RWPE2 (cell line): Measurements from ENCODE around the gene NLRP14.

Experiments used
- ATAC-seq: fragments of 200-7000 bp; cut with Tn5 transposase; 3 replicates; pipeline ENCODE4 v1.9.1; 2021; ENCODE audit warnings: low read depth
- DNase-seq: peaks from one replicate; pipeline ENCODE4 v3.0.0-alpha.2; 2020; ENCODE audit warnings: low spot score
- H3K27ac ChIP-seq: fragments of 450-650 bp; 2 replicates; pipeline ENCODE4 v1.5.1; 2017; ENCODE audit warnings: mild to moderate bottlenecking; ENCODE audit not compliant: poor library complexity, severe bottlenecking
- H3K27me3 ChIP-seq: fragments of 250-450 bp; sonication (Bioruptor Pico); 2 replicates; pipeline ENCODE4 v1.5.1; 2021; ENCODE audit warnings: mild to moderate bottlenecking, moderate library complexity; ENCODE audit not compliant: insufficient read depth, poor library complexity, severe bottlenecking
- H3K36me3 ChIP-seq: fragments of 250-450 bp; sonication (Bioruptor Pico); 2 replicates; pipeline ENCODE4 v1.5.1; 2020; ENCODE audit warnings: low read depth, mild to moderate bottlenecking, moderate library complexity
- H3K4me1 ChIP-seq: fragments of 250-450 bp; sonication (Bioruptor Pico); 2 replicates; pipeline ENCODE4 v1.5.1; 2021; ENCODE audit warnings: mild to moderate bottlenecking, moderate library complexity; ENCODE audit not compliant: insufficient read depth, poor library complexity, severe bottlenecking
- H3K4me3 ChIP-seq: fragments of 250-450 bp; sonication (Bioruptor Pico); 2 replicates; pipeline ENCODE4 v1.5.1; 2021; ENCODE audit warnings: mild to moderate bottlenecking, moderate library complexity; ENCODE audit not compliant: severe bottlenecking
- H3K9me3 ChIP-seq: fragments of 250-450 bp; sonication (Bioruptor Pico); 2 replicates; pipeline ENCODE4 v1.5.1; 2021; ENCODE audit warnings: mild to moderate bottlenecking, moderate library complexity; ENCODE audit not compliant: severe bottlenecking
- CTCF ChIP-seq: fragments of 450-650 bp; IDR thresholded peaks from one replicate; pipeline ENCODE4 v1.5.1; 2017; ENCODE audit warnings: mild to moderate bottlenecking, moderate library complexity; ENCODE audit not compliant: poor library complexity, severe bottlenecking

NLRP14 gene

GRCh38 chr11:7030836-7031235 lies 10.6 kb downstream of the NLRP14 start:
- H3K4me3 ChIP-seq, result no peak overlapping the region
- DNase-seq (no peak), ATAC-seq (no peak)
- no peak for TF ChIP-seq CTCF
- no peaks in the 10 kb centered on the region for H3K27me3 ChIP-seq
- H3K36me3 ChIP-seq, result no peaks in the 10 kb centered on the region
- no peak overlapping the region for H3K27ac ChIP-seq
- H3K9me3 ChIP-seq, result no peaks in the 10 kb centered on the region
- H3K4me1 ChIP-seq, result no peaks in the 10 kb centered on the region

GRCh38 chr11:7031471-7031871 lies 11.2 kb downstream of the NLRP14 start:
- DNase-seq, result no peak
- H3K36me3 ChIP-seq, result no peaks in the 10 kb centered on the region
- no peak overlapping the region for H3K27ac ChIP-seq
- no peak for ATAC-seq
- no peaks in the 10 kb centered on the region for H3K27me3 ChIP-seq
- H3K4me3 ChIP-seq, result no peak overlapping the region
- no peak for TF ChIP-seq CTCF
- H3K4me1 ChIP-seq, result no peaks in the 10 kb centered on the region
- H3K9me3 ChIP-seq, result no peaks in the 10 kb centered on the region

GRCh38 chr11:7032692-7033091 lies 12.4 kb downstream of the NLRP14 start:
- no peak overlapping the region for H3K4me3 ChIP-seq
- ATAC-seq (no peak), DNase-seq (no peak)
- H3K36me3 ChIP-seq, result no peaks in the 10 kb centered on the region
- H3K4me1 ChIP-seq, result no peaks in the 10 kb centered on the region
- H3K27ac ChIP-seq, result no peak overlapping the region
- H3K27me3 ChIP-seq, result no peaks in the 10 kb centered on the region
- H3K9me3 ChIP-seq, result no peaks in the 10 kb centered on the region
- TF ChIP-seq CTCF, result no peak

GRCh38 chr11:7034019-7034418 lies 13.7 kb downstream of the NLRP14 start:
- H3K27me3 ChIP-seq, result no peaks in the 10 kb centered on the region
- no peak for DNase-seq
- no peak for ATAC-seq
- TF ChIP-seq CTCF, result no peak
- H3K27ac ChIP-seq, result no peak overlapping the region
- no peak overlapping the region for H3K4me3 ChIP-seq
- no peaks in the 10 kb centered on the region for H3K9me3 ChIP-seq
- no peaks in the 10 kb centered on the region for H3K4me1 ChIP-seq
- no peaks in the 10 kb centered on the region for H3K36me3 ChIP-seq

- Histone ChIP-seq H3K9me3 (no peaks in the 10 kb centered on the region), H3K27me3 (no peaks in the 10 kb centered on the region), H3K4me1 (no peaks in the 10 kb centered on the region), H3K36me3 (no peaks in the 10 kb centered on the region), H3K27ac (no peak overlapping the region), H3K4me3 (no peak overlapping the region)
- DNase-seq, result no peak
- no peak for ATAC-seq
- no peak for TF ChIP-seq CTCF
Measured at GRCh38 chr11:7046474-7047175, 26.3 kb downstream of the NLRP14 start.
